HepG2 (cell line): ENCODE measurements around the gene AJUBA. TPM values are rescaled to one million over a fixed set of nuclear protein-coding genes. Genes with fewer than 3 reads are reported as not detected.

Experiments used
- ATAC-seq: fragments of 200-7000 bp; cut with Tn5 transposase; 3 replicates; pipeline ENCODE4 v1.9.1; 2020; ENCODE audit warnings: mild to moderate bottlenecking, moderate library complexity
- BruUV-seq: library from RNA; stranded (reverse); fragments of 400-500 nt; replicated peaks from 2 replicates; lab custom pipeline; 2021; lab: Mats Ljungman, UMichigan
- CTCF ChIA-PET: fragments of 300-600 bp; formaldehyde crosslinking; extraction: SDS; loops from one replicate; lab custom pipeline; 2021; ENCODE audit warnings: low total read pairs, inconsistent platforms, low intra/inter-chr PET ratio; lab: Yijun Ruan, JAX
- POLR2A ChIA-PET: fragments of 350-600 bp; sonication (Branson Sonifier 250); formaldehyde crosslinking; loops from one replicate; lab custom pipeline; 2020; ENCODE audit warnings: antibody characterized with exemption, inconsistent platforms; lab: Yijun Ruan, JAX
- DNase-seq: peaks from one replicate; pipeline ENCODE4 v3.0.0-alpha.2; 2015; ENCODE audit warnings: low spot score
- FAIRE-seq: peaks from 3 replicates; lab custom pipeline; 2011; peaks lifted over from hg19 to GRCh38; lab: Jason Lieb, UNC
- H2AFZ ChIP-seq: one replicate; pipeline ENCODE4 v1.6.1; 2011; ENCODE audit warnings: low read length, inconsistent platforms
- H3K27ac ChIP-seq: fragments of 300-600 bp; 3 replicates; pipeline ENCODE4 v1.8.0; 2011; ENCODE audit warnings: mixed run types, mild to moderate bottlenecking, mixed read lengths, low read length, inconsistent platforms; ENCODE audit not compliant: insufficient read depth; ENCODE audit errors: extremely low read length
- H3K27me3 ChIP-seq, 2 experiments: fragments of 200-600 bp in 1 of 2; 2 replicates in 1 of 2; 3 replicates in 1 of 2; pipeline versions ENCODE4 v1.6.0 to v1.8.0; 2011; ENCODE audit warnings: low read length in 2 of 2, mild to moderate bottlenecking in 2 of 2, moderate library complexity in 2 of 2, inconsistent platforms in 1 of 2; ENCODE audit not compliant: insufficient read depth in 2 of 2, control insufficient read depth in 1 of 2
- H3K36me3 ChIP-seq, 2 experiments: fragments of 200-600 bp in 1 of 2; replicated peaks in 1 of 2; 2 replicates in 1 of 2; 3 replicates in 1 of 2; pipeline versions ENCODE4 v1.5.1 to v1.8.0; 2011; ENCODE audit warnings: low read length in 2 of 2, inconsistent platforms in 1 of 2; ENCODE audit not compliant: insufficient read depth in 2 of 2, control insufficient read depth in 1 of 2
- H3K4me1 ChIP-seq: 2 replicates; pipeline ENCODE4 v1.5.1; 2012; ENCODE audit warnings: low read length, inconsistent platforms; ENCODE audit not compliant: insufficient read depth
- H3K4me2 ChIP-seq: 2 replicates; pipeline ENCODE4 v1.6.0; 2011; ENCODE audit warnings: low read depth, low read length, inconsistent platforms
- H3K4me3 ChIP-seq, 3 experiments: fragments of 200-600 bp in 1 of 3; sonication (generic), shearing (Covaris generic) in 1 of 3; replicated peaks in 1 of 3; 2 replicates each; pipeline ENCODE4 v1.5.1; 2011 to 2016; ENCODE audit warnings: low read length in 3 of 3, inconsistent platforms in 2 of 3, low read depth in 2 of 3, mild to moderate bottlenecking in 2 of 3, control low read depth in 1 of 3, mixed read lengths in 1 of 3; ENCODE audit not compliant: insufficient read depth in 1 of 3
- H3K79me2 ChIP-seq: one replicate; pipeline ENCODE4 v1.6.1; 2011; ENCODE audit warnings: low read length, inconsistent platforms; ENCODE audit not compliant: insufficient read depth
- H3K9ac ChIP-seq: 2 replicates; pipeline ENCODE4 v1.6.0; 2011; ENCODE audit warnings: mild to moderate bottlenecking, low read depth, low read length, inconsistent platforms; ENCODE audit not compliant: insufficient read depth
- H3K9me3 ChIP-seq: 2 replicates; pipeline ENCODE4 v1.5.1; 2012; ENCODE audit warnings: mild to moderate bottlenecking, low read length
- H4K20me1 ChIP-seq: 2 replicates; pipeline ENCODE4 v1.6.0; 2011; ENCODE audit warnings: inconsistent platforms, mild to moderate bottlenecking, low read length, moderate library complexity; ENCODE audit not compliant: insufficient read depth
- ATAD3A ChIP-seq: sonication (generic); formaldehyde crosslinking; IDR thresholded peaks from 2 replicates; pipeline ENCODE4 v1.4.0; 2020; ENCODE audit warnings: missing genetic modification reagents
- CBX1 ChIP-seq: IDR thresholded peaks from one replicate; pipeline ENCODE4 v1.6.1; 2016; ENCODE audit warnings: antibody characterized with exemption, low read depth
- POLR2AphosphoS5 ChIP-seq: IDR thresholded peaks from 2 replicates; pipeline ENCODE4 v1.6.1; 2012; ENCODE audit warnings: low read depth, low read length
- ZNF253 ChIP-seq: sonication (generic); formaldehyde crosslinking; IDR thresholded peaks from 2 replicates; pipeline ENCODE4 v1.8.0; 2022; ENCODE audit warnings: mild to moderate bottlenecking, missing genetic modification reagents, borderline replicate concordance
- ZNF274 ChIP-seq: sonication (generic); formaldehyde crosslinking; IDR thresholded peaks from 2 replicates; pipeline ENCODE4 v1.5.1; 2020; ENCODE audit warnings: mild to moderate bottlenecking, missing genetic modification reagents
- ZNF530 ChIP-seq: sonication (generic); formaldehyde crosslinking; IDR thresholded peaks from 2 replicates; pipeline ENCODE4 v1.5.0; 2020; ENCODE audit warnings: low read depth, mild to moderate bottlenecking, missing genetic modification reagents
- ZNF768 ChIP-seq: sonication (generic); formaldehyde crosslinking; IDR thresholded peaks from 2 replicates; pipeline ENCODE4 v1.4.0; 2020; ENCODE audit warnings: missing genetic modification reagents
- WGBS: methylation state at CpG from one replicate; pipeline ENCODE4 v1.1.6; 2017; ENCODE audit warnings: low lambda C conversion rate; 5-methylcytosine and 5-hydroxymethylcytosine counted together
- in situ Hi-C: cut with HindIII; loops from 2 replicates; pipeline ENCODE4 v1.10.0; 2017; ENCODE audit warnings: low pct_unique_long_range_greater_than_20kb; ENCODE audit not compliant: extremely low pct_ligation_motif_present
- intact Hi-C: fragments of 100-400 bp; cut with micrococcal nuclease; formaldehyde crosslinking; loops from one replicate; pipeline ENCODE4 v1.10.0; 2022; ENCODE audit not compliant: unreplicated experiment
- polyA plus RNA-seq, 8 experiments: library from polyadenylated mRNA; depleted of rRNA in 3 of 8; stranded (reverse) in 7 of 8; unstranded in 1 of 8; fragments of >200 nt; fragmentation: Illumina TruSeq in 4 of 8; extraction: Trizol in 4 of 8; gene quantifications; 2 replicates each; pipeline versions ENCODE4 v1.2.1 to v1.2.3, GENCODE V29; 2011 to 2016; ENCODE audit warnings: low read depth in 4 of 8, missing spikeins in 1 of 8, mixed read lengths in 1 of 8; ENCODE audit not compliant: insufficient read depth in 1 of 8
- total RNA-seq, 5 experiments: library from RNA; depleted of rRNA; stranded (reverse); fragments of >200 nt; fragmentation: Illumina TruSeq; extraction: Trizol; gene quantifications; 2 replicates each; pipeline ENCODE4 v1.2.3, GENCODE V29; 2016; ENCODE audit warnings: low read depth in 1 of 5
- TF ChIP-seq, protein P1 (sequence below): sonication (generic); formaldehyde crosslinking; IDR thresholded peaks from 2 replicates; pipeline ENCODE4 v1.4.0; 2020; ENCODE audit warnings: missing genetic modification reagents; ENCODE audit errors: not compliant biosample characterization
- TF ChIP-seq, protein P2 (sequence below): sonication (generic); formaldehyde crosslinking; IDR thresholded peaks from 2 replicates; pipeline ENCODE4 v1.5.0; 2020; ENCODE audit warnings: mild to moderate bottlenecking, missing genetic modification reagents, moderate library complexity

AJUBA gene
- total and polyA plus RNA-seq, 2 of the 13 experiments (the other 11 are each of a cell fraction or from before 2014, with no cell fraction given) = 157 to 241 TPM

DNA sequence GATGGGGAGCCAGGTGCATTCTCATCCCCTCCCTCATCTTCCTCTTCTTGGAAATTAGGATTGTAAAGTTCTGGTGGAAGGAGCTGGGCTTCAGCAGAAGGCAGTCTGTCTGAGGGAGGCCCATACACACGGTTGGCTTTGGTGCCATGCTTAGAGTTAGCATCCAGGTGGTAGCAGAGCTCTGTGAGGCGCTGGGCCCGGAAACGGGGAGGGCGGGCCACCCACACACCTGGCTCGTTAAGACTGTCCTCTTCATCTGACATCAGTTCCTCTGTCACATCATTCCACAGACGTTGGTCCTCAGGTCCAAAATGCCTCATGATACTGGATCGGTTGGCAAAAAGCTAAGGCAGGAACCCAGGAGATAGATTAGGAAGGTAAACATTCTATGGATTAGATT, 4.9 kb upstream of the AJUBA start:
- H3K36me3 ChIP-seq = peaks cover 0 to 6% of the 10 kb centered on the region in 2 experiments; a peak in 1 of 5 replicates
- BruUV-seq = no TSS peak
- H2AFZ ChIP-seq = no peak overlapping the region
- peaks cover 9% of the 10 kb centered on the region for H3K79me2 ChIP-seq
- FAIRE-seq = no peak
- no peak for DNase-seq
- no peak overlapping the region for H3K9ac ChIP-seq
- no peaks in the 10 kb centered on the region for H4K20me1 ChIP-seq
- H3K4me2 ChIP-seq = no peak overlapping the region
- H3K9me3 ChIP-seq = no peaks in the 10 kb centered on the region
- peaks cover 37% of the 10 kb centered on the region for H3K4me1 ChIP-seq
- TF ChIP-seq, protein P1, sequence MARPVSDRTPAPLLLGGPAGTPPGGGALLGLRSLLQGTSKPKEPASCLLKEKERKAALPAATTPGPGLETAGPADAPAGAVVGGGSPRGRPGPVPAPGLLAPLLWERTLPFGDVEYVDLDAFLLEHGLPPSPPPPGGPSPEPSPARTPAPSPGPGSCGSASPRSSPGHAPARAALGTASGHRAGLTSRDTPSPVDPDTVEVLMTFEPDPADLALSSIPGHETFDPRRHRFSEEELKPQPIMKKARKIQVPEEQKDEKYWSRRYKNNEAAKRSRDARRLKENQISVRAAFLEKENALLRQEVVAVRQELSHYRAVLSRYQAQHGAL (CRISPR knock-in tag) = no peak
- TF ChIP-seq ATAD3A (CRISPR knock-in tag) (no peak), ZNF530 (CRISPR knock-in tag) (no peak), ZNF768 (CRISPR knock-in tag) (0 out of 2 replicates have a peak, but pooled peaks have one; percentile 24), ZNF253 (CRISPR knock-in tag) (peak; percentile 48; the same call in 1 of the 2 replicates), ZNF274 (no peak), CBX1 (no peak), POLR2AphosphoS5 (no peak)
- TF ChIP-seq, protein P2, sequence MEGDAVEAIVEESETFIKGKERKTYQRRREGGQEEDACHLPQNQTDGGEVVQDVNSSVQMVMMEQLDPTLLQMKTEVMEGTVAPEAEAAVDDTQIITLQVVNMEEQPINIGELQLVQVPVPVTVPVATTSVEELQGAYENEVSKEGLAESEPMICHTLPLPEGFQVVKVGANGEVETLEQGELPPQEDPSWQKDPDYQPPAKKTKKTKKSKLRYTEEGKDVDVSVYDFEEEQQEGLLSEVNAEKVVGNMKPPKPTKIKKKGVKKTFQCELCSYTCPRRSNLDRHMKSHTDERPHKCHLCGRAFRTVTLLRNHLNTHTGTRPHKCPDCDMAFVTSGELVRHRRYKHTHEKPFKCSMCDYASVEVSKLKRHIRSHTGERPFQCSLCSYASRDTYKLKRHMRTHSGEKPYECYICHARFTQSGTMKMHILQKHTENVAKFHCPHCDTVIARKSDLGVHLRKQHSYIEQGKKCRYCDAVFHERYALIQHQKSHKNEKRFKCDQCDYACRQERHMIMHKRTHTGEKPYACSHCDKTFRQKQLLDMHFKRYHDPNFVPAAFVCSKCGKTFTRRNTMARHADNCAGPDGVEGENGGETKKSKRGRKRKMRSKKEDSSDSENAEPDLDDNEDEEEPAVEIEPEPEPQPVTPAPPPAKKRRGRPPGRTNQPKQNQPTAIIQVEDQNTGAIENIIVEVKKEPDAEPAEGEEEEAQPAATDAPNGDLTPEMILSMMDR (CRISPR knock-in tag) = no peak
- TF ChIP-seq, all 625 proteins: peak for 2
- ATAC-seq = no peak
- Histone ChIP-seq H3K27ac (no peak overlapping the region), H3K27me3 (no peaks in the 10 kb centered on the region; a peak in 1 of 5 replicates), H3K4me3 (no peak overlapping the region)
- in situ Hi-C loops (loop anchor here (5.0 kb wide), 1 partner anchor 65 kb away; no protein-coding TSS in a partner anchor), intact Hi-C loops (loop anchor here (2.0 to 10.0 kb wide), 2 partner anchors 20 to 318 kb away; partner anchors contain the start of genes BCL2L2 and PPP1R3E)
- 88% methylated on average over 8 of the region's 8 CpGs for WGBS
- POLR2A ChIA-PET = interaction anchor here (1.3 to 25.8 kb wide), 10 partner anchors 8 to 108 kb away, joined by 3 to 1670 read pairs (median 20); partner anchors contain the start of genes ACIN1, C14orf119, CDH24 and HAUS4
- CTCF ChIA-PET = interaction anchor here (0.8 to 6.6 kb wide), 16 partner anchors 7 to 430 kb away, joined by 3 to 298 read pairs (median 7); partner anchors contain the start of genes CDH24 and PRMT5
